ENCODE results near the gene PCCB.
"Not testable (repeated sequence)": the region's sequence is repeated elsewhere in the genome, so short reads cannot be mapped to it uniquely, and the experiment has no call there.

The PCCB gene

DNA sequence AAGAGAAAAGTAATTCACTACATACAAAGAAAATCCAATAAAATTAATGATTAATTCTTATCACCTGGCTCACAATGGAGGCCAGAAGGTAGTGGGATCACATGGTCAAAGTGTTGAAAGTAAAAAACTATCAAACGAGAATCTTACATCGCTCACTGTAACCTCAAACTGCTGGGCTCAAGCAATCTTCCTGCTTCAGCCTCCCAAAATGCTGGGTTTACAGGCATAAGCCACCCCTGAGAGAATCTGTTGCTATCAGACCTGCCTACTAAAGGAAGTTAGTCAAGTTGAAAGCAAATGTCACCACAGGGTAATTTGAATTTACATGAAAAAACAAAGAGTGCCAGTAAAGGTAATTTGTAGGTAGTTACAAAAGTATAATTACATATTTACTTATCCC lies 103.3 kb downstream of the PCCB start:
- Histone ChIP-seq H3K4me1 (ENCODE audit: control insufficient read depth in 5 of 5, insufficient read depth in 5 of 5, low read length in 5 of 5) (peaks cover 0 to 5% (median 0%) of the 10 kb centered on the region in 5 donors), H3K27me3 (ENCODE audit: control insufficient read depth in 5 of 5, insufficient read depth in 4 of 5, low read length in 5 of 5) (no peaks in the 10 kb centered on the region), H3K9me3 (ENCODE audit: control insufficient read depth in 5 of 5, low read length in 5 of 5) (peaks cover 0 to 6% (median 2%) of the 10 kb centered on the region in 5 donors), H3K27ac (ENCODE audit: low read depth, low read length) (no peak overlapping the region), H3K36me3 (ENCODE audit: control insufficient read depth in 5 of 5, insufficient read depth in 5 of 5, low read length in 5 of 5) (peaks cover 10 to 21% (median 13%) of the 10 kb centered on the region in 5 donors), H3K9ac (ENCODE audit: low read length in 5 of 5) (no peak overlapping the region), H3K4me3 (ENCODE audit: low read depth in 1 of 5, low read length in 5 of 5) (no peak overlapping the region)

- Histone ChIP-seq H3K27me3 (ENCODE audit: control insufficient read depth in 5 of 5, insufficient read depth in 4 of 5, low read length in 5 of 5) (no peaks in the 10 kb centered on the region), H3K27ac (ENCODE audit: low read depth, low read length) (no peak overlapping the region), H3K4me1 (ENCODE audit: control insufficient read depth in 5 of 5, insufficient read depth in 5 of 5, low read length in 5 of 5) (no peaks in the 10 kb centered on the region), H3K4me3 (ENCODE audit: low read depth in 1 of 5, low read length in 5 of 5) (no peak overlapping the region), H3K9ac (ENCODE audit: low read length in 5 of 5) (no peak overlapping the region), H3K9me3 (ENCODE audit: control insufficient read depth in 5 of 5, low read length in 5 of 5) (no peaks in the 10 kb centered on the region), H3K36me3 (ENCODE audit: control insufficient read depth in 5 of 5, insufficient read depth in 5 of 5, low read length in 5 of 5) (peaks cover 0 to 25% (median 23%) of the 10 kb centered on the region in 5 donors)
These were observed 116.1 kb downstream of the PCCB start for GRCh38 chr3:136366289-136366688.

DNA sequence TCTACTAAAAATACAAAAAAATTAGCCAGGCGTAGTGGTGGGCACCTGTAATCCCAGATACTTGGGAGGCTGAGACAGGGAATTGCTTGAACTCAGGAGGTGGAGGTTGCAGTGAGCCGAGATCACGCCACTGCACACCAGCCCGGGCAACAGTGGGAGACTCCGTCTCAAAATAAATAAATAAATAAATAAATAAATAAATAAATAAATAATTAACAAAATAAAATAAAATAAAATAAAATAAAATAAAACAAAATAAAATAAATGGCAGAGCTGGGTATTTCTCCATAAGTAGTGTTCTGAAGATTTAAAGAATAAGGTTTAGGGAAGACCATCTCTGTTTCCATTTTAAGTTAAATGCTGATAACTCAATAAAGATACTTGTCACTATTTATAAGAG lies 125.7 kb downstream of the PCCB start:
- H3K36me3 ChIP-seq (ENCODE audit: control insufficient read depth in 5 of 5, insufficient read depth in 5 of 5, low read length in 5 of 5); H3K4me1 ChIP-seq (ENCODE audit: control insufficient read depth in 5 of 5, insufficient read depth in 5 of 5, low read length in 5 of 5); H3K9me3 ChIP-seq (ENCODE audit: control insufficient read depth in 5 of 5, low read length in 5 of 5); H3K9ac ChIP-seq (ENCODE audit: low read length in 5 of 5); H3K4me3 ChIP-seq (ENCODE audit: low read depth in 1 of 5, low read length in 5 of 5); H3K27me3 ChIP-seq (ENCODE audit: control insufficient read depth in 5 of 5, insufficient read depth in 4 of 5, low read length in 5 of 5); H3K27ac ChIP-seq (ENCODE audit: low read depth, low read length): not testable (repeated sequence)

DNA sequence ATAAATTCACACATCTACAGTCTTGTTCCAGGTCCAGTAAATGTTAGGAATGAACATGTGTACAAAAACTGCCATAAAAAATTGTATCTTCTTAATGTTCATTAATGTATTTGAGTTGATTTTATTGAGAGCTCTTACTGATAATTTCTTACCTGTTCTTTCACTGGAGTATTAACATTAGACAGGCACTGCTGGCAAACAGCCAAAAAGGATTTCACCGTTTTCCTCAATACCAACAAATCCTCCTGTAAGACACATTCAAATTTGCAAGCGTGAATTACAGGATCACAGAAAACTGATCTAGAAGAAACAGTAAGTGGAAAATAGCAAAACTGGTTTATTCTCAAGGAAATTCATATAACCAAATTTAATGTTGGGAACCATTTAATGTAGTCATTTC lies 127.4 kb downstream of the PCCB start:
- peaks cover 2 to 9% (median 4%) of the 10 kb centered on the region in 5 donors for H3K36me3 ChIP-seq (ENCODE audit: control insufficient read depth in 5 of 5, insufficient read depth in 5 of 5, low read length in 5 of 5)
- no peaks in the 10 kb centered on the region for H3K27me3 ChIP-seq (ENCODE audit: control insufficient read depth in 5 of 5, insufficient read depth in 4 of 5, low read length in 5 of 5)
- H3K27ac ChIP-seq (ENCODE audit: low read depth, low read length), result no peak overlapping the region
- H3K4me3 ChIP-seq (ENCODE audit: low read depth in 1 of 5, low read length in 5 of 5), result no peak overlapping the region
- no peaks in the 10 kb centered on the region for H3K4me1 ChIP-seq (ENCODE audit: control insufficient read depth in 5 of 5, insufficient read depth in 5 of 5, low read length in 5 of 5)
- no peaks in the 10 kb centered on the region for H3K9me3 ChIP-seq (ENCODE audit: control insufficient read depth in 5 of 5, low read length in 5 of 5)
- no peak overlapping the region for H3K9ac ChIP-seq (ENCODE audit: low read length in 5 of 5)

DNA sequence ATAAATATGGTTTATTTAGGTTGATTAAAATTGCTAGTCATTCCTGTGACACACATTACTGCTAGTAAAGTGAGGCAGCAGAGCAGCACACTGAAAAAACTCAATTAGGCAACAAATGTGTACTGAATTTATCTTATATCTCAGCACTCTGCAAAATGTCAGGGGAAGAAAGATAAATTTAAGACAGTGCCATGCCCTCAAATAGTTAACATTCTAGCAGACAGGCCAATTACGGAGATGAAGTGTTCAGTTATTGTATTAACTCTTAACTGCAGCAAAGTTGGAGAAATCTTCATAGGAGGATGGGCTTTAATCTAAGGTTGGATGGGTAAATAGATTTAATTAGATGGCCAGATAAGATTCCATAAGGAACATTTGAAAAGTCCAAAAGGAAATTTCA lies 127.9 kb downstream of the PCCB start:
- no peak overlapping the region for H3K4me3 ChIP-seq (ENCODE audit: low read depth in 1 of 5, low read length in 5 of 5)
- no peak overlapping the region for H3K9ac ChIP-seq (ENCODE audit: low read length in 5 of 5)
- H3K27me3 ChIP-seq (ENCODE audit: control insufficient read depth in 5 of 5, insufficient read depth in 4 of 5, low read length in 5 of 5), result no peaks in the 10 kb centered on the region
- H3K36me3 ChIP-seq (ENCODE audit: control insufficient read depth in 5 of 5, insufficient read depth in 5 of 5, low read length in 5 of 5), result peaks cover 2 to 9% (median 4%) of the 10 kb centered on the region in 5 donors
- H3K27ac ChIP-seq (ENCODE audit: low read depth, low read length), result no peak overlapping the region
- no peaks in the 10 kb centered on the region for H3K4me1 ChIP-seq (ENCODE audit: control insufficient read depth in 5 of 5, insufficient read depth in 5 of 5, low read length in 5 of 5)
- no peaks in the 10 kb centered on the region for H3K9me3 ChIP-seq (ENCODE audit: control insufficient read depth in 5 of 5, low read length in 5 of 5)
